ENCODE results near the gene GJC3. TPM values are rescaled to one million over a fixed set of nuclear protein-coding genes. Genes with fewer than 3 reads are reported as not detected.

GJC3 gene
- total RNA-seq, 1 experiment from 2014 or later, result not detected

DNA sequence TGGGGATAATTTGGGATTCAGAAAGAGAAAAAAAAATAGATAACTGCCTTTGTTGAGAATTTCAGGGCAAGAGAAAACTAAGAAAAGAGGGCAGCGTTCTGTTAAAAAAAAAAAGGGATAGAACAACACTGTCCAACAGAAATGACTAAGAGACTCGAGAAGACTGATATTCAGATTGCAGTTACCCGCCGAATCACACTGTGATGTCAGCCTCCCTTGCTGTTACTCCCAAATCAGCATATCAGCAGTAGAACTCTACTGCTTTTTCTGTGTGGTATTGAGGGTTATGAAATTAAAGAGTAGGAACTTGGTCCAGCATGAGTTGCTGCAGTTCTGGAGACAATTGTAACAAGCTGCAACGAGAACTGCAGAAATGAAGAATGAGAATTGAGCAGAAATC, 1.9 kb downstream of the GJC3 start:
- ChIA-PET CTCF (no interaction called here), POLR2A (interaction anchor here (0.7 kb wide), 1 partner anchor 11 kb away, joined by 6 read pairs; no protein-coding TSS in a partner anchor)
- Histone ChIP-seq H3K36me3 (ENCODE audit: control insufficient read depth, insufficient read depth, low read length) (no peaks in the 10 kb centered on the region), H3K4me1 (ENCODE audit: control insufficient read depth, insufficient read depth, low read length) (no peaks in the 10 kb centered on the region; the same call in 1 of the 2 replicates), H3K27ac (ENCODE audit: low read length) (no peak overlapping the region), H3K27me3 (ENCODE audit: control insufficient read depth, insufficient read depth, low read length) (peaks cover 38% of the 10 kb centered on the region), H3K4me3 (ENCODE audit: low read depth in 2 of 2, low read length in 2 of 2) (no peak overlapping the region), H3K9me3 (ENCODE audit: control insufficient read depth, insufficient read depth, low read depth, low read length) (no peaks in the 10 kb centered on the region)
- TF ChIP-seq POLR2AphosphoS5 (IDR thresholded peaks at IDR 0.05; ENCODE audit: low read depth, low read length) (no peak), TCF7L2 (IDR thresholded peaks at IDR 0.05; ENCODE audit: low read depth, low read length) (no peak), SIN3A (IDR thresholded peaks at IDR 0.05; ENCODE audit: borderline replicate concordance, insufficient read depth, low read depth, low read length) (no peak)
- TF ChIP-seq, protein P1, sequence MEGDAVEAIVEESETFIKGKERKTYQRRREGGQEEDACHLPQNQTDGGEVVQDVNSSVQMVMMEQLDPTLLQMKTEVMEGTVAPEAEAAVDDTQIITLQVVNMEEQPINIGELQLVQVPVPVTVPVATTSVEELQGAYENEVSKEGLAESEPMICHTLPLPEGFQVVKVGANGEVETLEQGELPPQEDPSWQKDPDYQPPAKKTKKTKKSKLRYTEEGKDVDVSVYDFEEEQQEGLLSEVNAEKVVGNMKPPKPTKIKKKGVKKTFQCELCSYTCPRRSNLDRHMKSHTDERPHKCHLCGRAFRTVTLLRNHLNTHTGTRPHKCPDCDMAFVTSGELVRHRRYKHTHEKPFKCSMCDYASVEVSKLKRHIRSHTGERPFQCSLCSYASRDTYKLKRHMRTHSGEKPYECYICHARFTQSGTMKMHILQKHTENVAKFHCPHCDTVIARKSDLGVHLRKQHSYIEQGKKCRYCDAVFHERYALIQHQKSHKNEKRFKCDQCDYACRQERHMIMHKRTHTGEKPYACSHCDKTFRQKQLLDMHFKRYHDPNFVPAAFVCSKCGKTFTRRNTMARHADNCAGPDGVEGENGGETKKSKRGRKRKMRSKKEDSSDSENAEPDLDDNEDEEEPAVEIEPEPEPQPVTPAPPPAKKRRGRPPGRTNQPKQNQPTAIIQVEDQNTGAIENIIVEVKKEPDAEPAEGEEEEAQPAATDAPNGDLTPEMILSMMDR (IDR thresholded peaks at IDR 0.05), result no peak
- TF ChIP-seq, protein P2, sequence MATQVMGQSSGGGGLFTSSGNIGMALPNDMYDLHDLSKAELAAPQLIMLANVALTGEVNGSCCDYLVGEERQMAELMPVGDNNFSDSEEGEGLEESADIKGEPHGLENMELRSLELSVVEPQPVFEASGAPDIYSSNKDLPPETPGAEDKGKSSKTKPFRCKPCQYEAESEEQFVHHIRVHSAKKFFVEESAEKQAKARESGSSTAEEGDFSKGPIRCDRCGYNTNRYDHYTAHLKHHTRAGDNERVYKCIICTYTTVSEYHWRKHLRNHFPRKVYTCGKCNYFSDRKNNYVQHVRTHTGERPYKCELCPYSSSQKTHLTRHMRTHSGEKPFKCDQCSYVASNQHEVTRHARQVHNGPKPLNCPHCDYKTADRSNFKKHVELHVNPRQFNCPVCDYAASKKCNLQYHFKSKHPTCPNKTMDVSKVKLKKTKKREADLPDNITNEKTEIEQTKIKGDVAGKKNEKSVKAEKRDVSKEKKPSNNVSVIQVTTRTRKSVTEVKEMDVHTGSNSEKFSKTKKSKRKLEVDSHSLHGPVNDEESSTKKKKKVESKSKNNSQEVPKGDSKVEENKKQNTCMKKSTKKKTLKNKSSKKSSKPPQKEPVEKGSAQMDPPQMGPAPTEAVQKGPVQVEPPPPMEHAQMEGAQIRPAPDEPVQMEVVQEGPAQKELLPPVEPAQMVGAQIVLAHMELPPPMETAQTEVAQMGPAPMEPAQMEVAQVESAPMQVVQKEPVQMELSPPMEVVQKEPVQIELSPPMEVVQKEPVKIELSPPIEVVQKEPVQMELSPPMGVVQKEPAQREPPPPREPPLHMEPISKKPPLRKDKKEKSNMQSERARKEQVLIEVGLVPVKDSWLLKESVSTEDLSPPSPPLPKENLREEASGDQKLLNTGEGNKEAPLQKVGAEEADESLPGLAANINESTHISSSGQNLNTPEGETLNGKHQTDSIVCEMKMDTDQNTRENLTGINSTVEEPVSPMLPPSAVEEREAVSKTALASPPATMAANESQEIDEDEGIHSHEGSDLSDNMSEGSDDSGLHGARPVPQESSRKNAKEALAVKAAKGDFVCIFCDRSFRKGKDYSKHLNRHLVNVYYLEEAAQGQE (IDR thresholded peaks at IDR 0.05; ENCODE audit: insufficient read depth in 1 of 2, low read depth in 2 of 2, low read length in 1 of 2), result no peak
- intact Hi-C loops (cut with micrococcal nuclease; ENCODE audit: unreplicated experiment), result no loop called here
- ATAC-seq (no peak), DNase-seq (ENCODE audit: low read depth, low spot score) (no peak)
- in situ Hi-C loops (cut with HindIII; ENCODE audit: low pct_unique_long_range_greater_than_20kb, low sequenced_read_pairs), result no loop called here
- BruUV-seq (replicated peaks), result no TSS peak

DNA sequence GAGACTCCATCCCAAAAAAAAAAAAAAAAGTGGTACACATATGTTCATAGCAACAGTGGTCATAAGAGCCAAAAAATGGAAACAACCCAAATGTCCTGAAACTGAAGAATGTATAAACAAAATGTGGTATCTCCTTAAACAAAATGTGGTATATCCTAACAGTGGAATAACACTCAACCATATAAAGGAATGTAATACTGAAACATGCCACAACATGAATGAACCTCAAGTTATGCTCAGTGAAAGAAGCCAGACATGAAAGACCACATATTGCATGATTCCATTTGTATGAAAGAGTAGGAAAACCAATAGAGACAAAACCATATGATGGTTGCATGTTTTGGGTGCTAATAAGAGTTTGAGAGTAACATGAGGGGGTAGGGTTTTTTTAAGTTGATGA, 3.1 kb downstream of the GJC3 start:
- BruUV-seq (replicated peaks), result no TSS peak
- H3K27me3 ChIP-seq (ENCODE audit: control insufficient read depth, insufficient read depth, low read length), result peaks cover 28% of the 10 kb centered on the region
- no peak overlapping the region for H3K4me3 ChIP-seq (ENCODE audit: low read depth in 2 of 2, low read length in 2 of 2)
- no peaks in the 10 kb centered on the region; the same call in 1 of the 2 replicates for H3K4me1 ChIP-seq (ENCODE audit: control insufficient read depth, insufficient read depth, low read length)
- intact Hi-C loops (cut with micrococcal nuclease; ENCODE audit: unreplicated experiment) (no loop called here), in situ Hi-C loops (cut with HindIII; ENCODE audit: low pct_unique_long_range_greater_than_20kb, low sequenced_read_pairs) (no loop called here)
- ATAC-seq, result no peak
- TF ChIP-seq, protein P1 (IDR thresholded peaks at IDR 0.05), result no peak
- TF ChIP-seq TCF7L2 (IDR thresholded peaks at IDR 0.05; ENCODE audit: low read depth, low read length) (no peak), SIN3A (IDR thresholded peaks at IDR 0.05; ENCODE audit: borderline replicate concordance, insufficient read depth, low read depth, low read length) (no peak), POLR2AphosphoS5 (IDR thresholded peaks at IDR 0.05; ENCODE audit: low read depth, low read length) (no peak)
- DNase-seq (ENCODE audit: low read depth, low spot score), result no peak
- ChIA-PET POLR2A (no interaction called here), CTCF (no interaction called here)
- no peak overlapping the region for H3K27ac ChIP-seq (ENCODE audit: low read length)
- H3K36me3 ChIP-seq (ENCODE audit: control insufficient read depth, insufficient read depth, low read length), result no peaks in the 10 kb centered on the region
- H3K9me3 ChIP-seq (ENCODE audit: control insufficient read depth, insufficient read depth, low read depth, low read length), result no peaks in the 10 kb centered on the region
